ENCODE measurements around the gene BLOC1S4. TPM values are rescaled to one million over a fixed set of nuclear protein-coding genes. Genes with fewer than 3 reads are reported as not detected.

BLOC1S4 gene
- total RNA-seq, 1 experiment from 2014 or later: 10.7 TPM

DNA sequence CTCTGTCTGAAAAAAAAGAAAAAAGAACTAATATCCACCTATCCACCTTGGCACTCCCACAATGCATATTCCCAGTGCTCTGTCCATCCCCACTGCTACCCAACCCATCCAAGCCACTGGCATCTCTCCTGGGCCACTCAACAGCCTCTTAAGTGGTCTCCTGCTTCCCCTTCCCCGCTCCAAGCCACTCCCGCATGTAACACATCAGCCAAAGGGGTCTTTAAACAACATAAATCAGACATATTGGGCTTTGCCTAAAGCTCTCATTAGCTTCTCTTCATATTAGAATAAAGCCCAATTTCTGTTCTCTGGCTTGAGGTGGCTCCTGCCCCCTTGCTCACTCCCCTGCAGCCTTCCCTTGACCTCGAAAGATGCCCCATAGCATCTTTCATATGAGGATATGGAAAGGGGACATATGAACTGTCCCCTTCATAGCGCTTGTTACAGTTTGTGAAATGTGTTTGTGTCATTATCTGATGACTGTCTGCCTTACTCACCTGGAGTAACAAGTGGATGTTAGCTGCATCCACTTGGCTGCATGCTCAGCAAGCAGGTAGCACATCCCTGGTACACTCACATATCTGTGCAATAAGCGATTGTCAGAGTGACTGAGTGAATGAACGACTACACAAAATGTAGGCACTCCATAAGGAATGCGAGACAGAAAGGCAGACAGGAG, 3.1 kb downstream of the BLOC1S4 start:
- CTCF ChIA-PET: interaction anchor here (0.5 to 1.9 kb wide), 5 partner anchors 153 to 320 kb away, joined by 3 to 8 read pairs (median 3); no protein-coding TSS in a partner anchor
- no TSS peak for BruUV-seq (replicated peaks)
- in situ Hi-C loops (cut with HindIII; ENCODE audit: low pct_unique_long_range_greater_than_20kb, low sequenced_read_pairs): no loop called here

DNA sequence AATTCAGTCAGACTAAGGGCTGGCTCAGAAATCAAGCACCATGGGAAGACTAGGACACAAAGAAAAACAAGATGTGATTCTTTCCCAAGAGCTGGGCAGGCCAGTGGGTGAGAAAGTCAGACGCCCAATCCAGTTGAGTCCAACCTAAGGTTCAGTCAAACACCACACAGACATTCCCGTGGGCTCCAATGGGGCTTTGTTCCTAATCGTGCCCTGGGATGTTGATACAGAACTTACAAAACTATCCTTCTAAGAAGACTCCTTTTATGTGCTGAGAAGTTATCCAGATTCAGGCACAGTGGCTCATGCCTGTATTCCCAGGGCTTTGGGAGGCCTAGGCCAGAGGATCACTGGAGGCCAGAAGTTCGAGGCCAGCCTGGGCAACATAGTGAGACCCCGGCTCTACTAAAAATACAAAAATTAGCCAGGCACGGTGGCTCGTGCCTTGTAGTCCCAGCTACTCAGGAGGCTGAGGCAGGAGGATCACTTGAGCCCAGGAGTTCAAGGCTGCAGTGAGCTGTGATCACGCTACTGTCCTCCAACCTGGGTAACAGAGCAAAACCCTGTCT, 3.7 kb downstream of the BLOC1S4 start:
- in situ Hi-C loops (cut with HindIII; ENCODE audit: low pct_unique_long_range_greater_than_20kb, low sequenced_read_pairs): no loop called here
- Histone ChIP-seq H3K27ac (ENCODE audit: low read length) (0 out of 2 replicates have a peak overlapping the region, but pooled peaks have one; percentile 23), H3K4me3 (ENCODE audit: low read depth in 2 of 2, low read length in 2 of 2) (no peak overlapping the region), H3K4me1 (ENCODE audit: control insufficient read depth, insufficient read depth, low read length) (peaks cover 14% of the 10 kb centered on the region), H3K36me3 (ENCODE audit: control insufficient read depth, insufficient read depth, low read length) (no peaks in the 10 kb centered on the region), H3K9me3 (ENCODE audit: control insufficient read depth, insufficient read depth, low read depth, low read length) (no peaks in the 10 kb centered on the region), H3K27me3 (ENCODE audit: control insufficient read depth, insufficient read depth, low read length) (no peaks in the 10 kb centered on the region)
- ATAC-seq: no peak
- DNase-seq (ENCODE audit: low read depth, low spot score): no peak
- BruUV-seq (replicated peaks): no TSS peak
- ChIA-PET POLR2A (no interaction called here), CTCF (interaction anchor here (0.6 to 1.9 kb wide), 6 partner anchors 9 to 319 kb away, joined by 3 to 8 read pairs (median 3); no protein-coding TSS in a partner anchor)
- intact Hi-C loops (cut with micrococcal nuclease; ENCODE audit: unreplicated experiment): loop anchor here (2.0 to 10.0 kb wide), 2 partner anchors 65 to 155 kb away; partner anchors contain the start of gene KIAA0232
- TF ChIP-seq, protein P1, sequence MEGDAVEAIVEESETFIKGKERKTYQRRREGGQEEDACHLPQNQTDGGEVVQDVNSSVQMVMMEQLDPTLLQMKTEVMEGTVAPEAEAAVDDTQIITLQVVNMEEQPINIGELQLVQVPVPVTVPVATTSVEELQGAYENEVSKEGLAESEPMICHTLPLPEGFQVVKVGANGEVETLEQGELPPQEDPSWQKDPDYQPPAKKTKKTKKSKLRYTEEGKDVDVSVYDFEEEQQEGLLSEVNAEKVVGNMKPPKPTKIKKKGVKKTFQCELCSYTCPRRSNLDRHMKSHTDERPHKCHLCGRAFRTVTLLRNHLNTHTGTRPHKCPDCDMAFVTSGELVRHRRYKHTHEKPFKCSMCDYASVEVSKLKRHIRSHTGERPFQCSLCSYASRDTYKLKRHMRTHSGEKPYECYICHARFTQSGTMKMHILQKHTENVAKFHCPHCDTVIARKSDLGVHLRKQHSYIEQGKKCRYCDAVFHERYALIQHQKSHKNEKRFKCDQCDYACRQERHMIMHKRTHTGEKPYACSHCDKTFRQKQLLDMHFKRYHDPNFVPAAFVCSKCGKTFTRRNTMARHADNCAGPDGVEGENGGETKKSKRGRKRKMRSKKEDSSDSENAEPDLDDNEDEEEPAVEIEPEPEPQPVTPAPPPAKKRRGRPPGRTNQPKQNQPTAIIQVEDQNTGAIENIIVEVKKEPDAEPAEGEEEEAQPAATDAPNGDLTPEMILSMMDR (IDR thresholded peaks at IDR 0.05): no peak
- no peak for TF ChIP-seq SIN3A (IDR thresholded peaks at IDR 0.05; ENCODE audit: borderline replicate concordance, insufficient read depth, low read depth, low read length)

More for the DNA sequence above, 3.1 kb downstream of the BLOC1S4 start:
- DNase-seq (ENCODE audit: low read depth, low spot score): no peak
- H3K27ac ChIP-seq (ENCODE audit: low read length): 0 out of 2 replicates have a peak overlapping the region, but pooled peaks have one; percentile 23
- H3K4me3 ChIP-seq (ENCODE audit: low read depth in 2 of 2, low read length in 2 of 2): no peak overlapping the region
- 0 out of 2 replicates have a peak, but pooled peaks have one; percentile 26 for ATAC-seq
- no peaks in the 10 kb centered on the region for H3K9me3 ChIP-seq (ENCODE audit: control insufficient read depth, insufficient read depth, low read depth, low read length)
- TF ChIP-seq SIN3A (IDR thresholded peaks at IDR 0.05; ENCODE audit: borderline replicate concordance, insufficient read depth, low read depth, low read length) (no peak), REST (IDR thresholded peaks at IDR 0.05; ENCODE audit: insufficient read depth in 1 of 2, low read depth in 2 of 2, low read length in 1 of 2) (no peak), POLR2AphosphoS5 (IDR thresholded peaks at IDR 0.05; ENCODE audit: low read depth, low read length) (no peak), TCF7L2 (IDR thresholded peaks at IDR 0.05; ENCODE audit: low read depth, low read length) (no peak)
- TF ChIP-seq, protein P1 (IDR thresholded peaks at IDR 0.05): no peak
- POLR2A ChIA-PET: interaction anchor here (0.5 kb wide), 1 partner anchor 128 kb away, joined by 5 read pairs; no protein-coding TSS in a partner anchor
- intact Hi-C loops (cut with micrococcal nuclease; ENCODE audit: unreplicated experiment): loop anchor here (2.0 to 10.0 kb wide), 2 partner anchors 66 to 156 kb away; partner anchors contain the start of gene KIAA0232
- peaks cover 14% of the 10 kb centered on the region for H3K4me1 ChIP-seq (ENCODE audit: control insufficient read depth, insufficient read depth, low read length)
- no peaks in the 10 kb centered on the region for H3K36me3 ChIP-seq (ENCODE audit: control insufficient read depth, insufficient read depth, low read length)
- no peaks in the 10 kb centered on the region for H3K27me3 ChIP-seq (ENCODE audit: control insufficient read depth, insufficient read depth, low read length)

Measured in Panc1 (cell line).